Peyer's patch (tissue), 4 donors: ENCODE results near the gene ABCB9. TPM values are rescaled to one million over a fixed set of nuclear protein-coding genes. Genes with fewer than 3 reads are reported as not detected.

Experiments used
- DNase-seq, 3 donors: peaks; one replicate each; pipeline ENCODE4 v3.0.0-alpha.2; 2017 to 2019
- H3K27ac ChIP-seq, 4 donors: fragments of 200-600 bp; sonication (generic); one replicate each; pipeline ENCODE4 v1.5.1; 2016 to 2019
- H3K27me3 ChIP-seq, 2 donors: fragments of 200-600 bp; sonication (generic); one replicate each; pipeline ENCODE4 v1.5.1; 2019
- H3K36me3 ChIP-seq, 3 donors: fragments of 200-600 bp; sonication (generic); one replicate each; pipeline ENCODE4 v1.5.1; 2016 to 2019
- H3K4me1 ChIP-seq, 4 donors: fragments of 200-600 bp; sonication (generic); one replicate each; pipeline ENCODE4 v1.5.1; 2016 to 2019
- H3K4me3 ChIP-seq, 4 donors: fragments of 200-600 bp; sonication (generic); 1 replicate in 3 of 4; 2 replicates in 1 of 4; pipeline ENCODE4 v1.5.1; 2016 to 2019; ENCODE audit warnings: mild to moderate bottlenecking in 1 of 4
- H3K9me3 ChIP-seq, 4 donors: fragments of 200-600 bp; sonication (generic); one replicate each; pipeline ENCODE4 v1.5.1; 2016 to 2019; ENCODE audit warnings: mild to moderate bottlenecking in 1 of 4
- POLR2A ChIP-seq, 2 donors: fragments of 450-650 bp; IDR thresholded peaks; one replicate each; pipeline ENCODE4 v1.5.1; 2017; ENCODE audit warnings: antibody characterized with exemption in 2 of 2, mild to moderate bottlenecking in 2 of 2, moderate library complexity in 2 of 2
- total RNA-seq, 4 donors: library from RNA; depleted of rRNA; stranded (reverse); fragments of >200 nt; gene quantifications; one replicate each; pipeline ENCODE4 v1.1.0, GENCODE V29; 2016
- TF ChIP-seq, protein P1 (sequence below), 6 experiments: fragments of 450-650 bp in 4 of 6; fragments of 200-600 bp in 2 of 6; sonication (generic) in 1 of 6; IDR thresholded peaks; one replicate each; pipeline ENCODE4 v1.5.1; 2017 to 2019; ENCODE audit warnings: antibody characterized with exemption in 6 of 6, mild to moderate bottlenecking in 3 of 6, moderate library complexity in 1 of 6

Gene ABCB9
- total RNA-seq, 4 donors from 2014 or later, result 8.8 to 29.7 (median 17.4) TPM

DNA sequence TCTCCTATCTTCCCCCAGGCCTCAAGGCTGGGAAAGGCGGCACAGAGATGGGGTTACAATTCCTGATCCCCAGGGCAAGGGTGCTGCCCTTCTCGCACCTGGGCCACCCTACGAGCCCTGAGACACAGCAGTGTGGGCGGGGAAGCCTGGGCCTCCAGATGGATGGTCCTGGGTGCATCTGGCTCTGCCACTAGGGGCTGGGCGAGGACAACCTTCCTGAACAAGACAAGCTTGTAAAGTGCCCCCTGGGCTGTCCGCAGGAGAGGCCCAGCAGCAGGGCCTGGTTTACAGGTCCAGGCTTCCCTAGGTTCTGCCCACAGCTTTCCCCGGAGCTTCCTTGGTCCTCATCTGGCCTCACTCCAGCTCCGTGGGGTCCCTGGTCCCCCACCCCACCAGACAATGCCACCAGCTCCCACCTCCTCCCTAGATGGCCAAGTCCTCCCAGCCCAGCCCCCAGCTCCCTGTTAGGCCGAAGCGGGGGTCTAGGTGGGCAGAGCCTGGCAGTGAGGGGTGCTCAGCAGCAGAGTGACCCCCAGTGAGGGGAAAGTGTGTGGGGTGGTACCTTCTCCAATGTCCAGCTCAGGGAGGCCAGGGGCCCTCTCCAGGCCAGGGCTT is 23.1 kb upstream of the ABCB9 start:
- TF ChIP-seq, protein P1, sequence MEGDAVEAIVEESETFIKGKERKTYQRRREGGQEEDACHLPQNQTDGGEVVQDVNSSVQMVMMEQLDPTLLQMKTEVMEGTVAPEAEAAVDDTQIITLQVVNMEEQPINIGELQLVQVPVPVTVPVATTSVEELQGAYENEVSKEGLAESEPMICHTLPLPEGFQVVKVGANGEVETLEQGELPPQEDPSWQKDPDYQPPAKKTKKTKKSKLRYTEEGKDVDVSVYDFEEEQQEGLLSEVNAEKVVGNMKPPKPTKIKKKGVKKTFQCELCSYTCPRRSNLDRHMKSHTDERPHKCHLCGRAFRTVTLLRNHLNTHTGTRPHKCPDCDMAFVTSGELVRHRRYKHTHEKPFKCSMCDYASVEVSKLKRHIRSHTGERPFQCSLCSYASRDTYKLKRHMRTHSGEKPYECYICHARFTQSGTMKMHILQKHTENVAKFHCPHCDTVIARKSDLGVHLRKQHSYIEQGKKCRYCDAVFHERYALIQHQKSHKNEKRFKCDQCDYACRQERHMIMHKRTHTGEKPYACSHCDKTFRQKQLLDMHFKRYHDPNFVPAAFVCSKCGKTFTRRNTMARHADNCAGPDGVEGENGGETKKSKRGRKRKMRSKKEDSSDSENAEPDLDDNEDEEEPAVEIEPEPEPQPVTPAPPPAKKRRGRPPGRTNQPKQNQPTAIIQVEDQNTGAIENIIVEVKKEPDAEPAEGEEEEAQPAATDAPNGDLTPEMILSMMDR (IDR thresholded peaks at IDR 0.05), result no peak
- Histone ChIP-seq H3K27ac (no peak overlapping the region), H3K27me3 (no peaks in the 10 kb centered on the region), H3K9me3 (no peaks in the 10 kb centered on the region), H3K36me3 (peaks cover 0 to 27% (median 0%) of the 10 kb centered on the region in 3 donors), H3K4me3 (no peak overlapping the region), H3K4me1 (peaks cover 0 to 15% (median 4%) of the 10 kb centered on the region in 4 donors)
- DNase-seq, result no peak

DNA sequence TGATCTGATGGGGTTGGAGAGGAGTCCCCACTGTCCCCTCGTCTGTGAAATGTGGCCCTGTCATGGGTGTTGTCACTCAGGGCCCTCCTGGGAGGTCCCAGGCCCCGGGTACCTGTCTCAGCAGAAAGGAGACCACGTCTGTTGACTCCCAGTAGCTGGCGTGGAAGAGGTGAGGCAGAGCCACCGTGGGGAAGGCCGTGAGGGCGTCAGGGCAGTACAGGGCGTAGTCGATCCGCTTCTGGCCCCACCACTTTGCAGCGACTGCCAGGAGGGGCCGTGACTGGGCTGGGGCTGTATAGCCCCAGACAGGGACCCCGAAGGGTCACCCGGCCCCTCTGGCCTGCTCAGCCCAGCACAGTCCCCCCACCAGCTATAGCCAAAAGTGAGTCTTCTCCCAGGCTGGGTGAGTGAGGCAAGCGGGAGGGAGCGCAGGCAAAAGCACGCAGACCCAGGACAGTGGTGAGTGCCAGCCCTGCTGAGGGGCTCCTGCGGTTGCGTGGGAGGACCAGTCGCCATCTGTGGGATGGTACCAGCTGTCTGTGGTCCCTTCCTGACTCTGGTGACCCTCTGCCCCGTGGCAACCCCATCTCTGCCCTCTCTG is 22.4 kb upstream of the ABCB9 start:
- Histone ChIP-seq H3K9me3 (no peaks in the 10 kb centered on the region), H3K27me3 (no peaks in the 10 kb centered on the region), H3K36me3 (peaks cover 0 to 31% (median 0%) of the 10 kb centered on the region in 3 donors), H3K4me3 (no peak overlapping the region), H3K4me1 (peaks cover 0 to 17% (median 9%) of the 10 kb centered on the region in 4 donors), H3K27ac (no peak overlapping the region)
- no peak for DNase-seq
- TF ChIP-seq, protein P1 (IDR thresholded peaks at IDR 0.05), result no peak
- no peak for TF ChIP-seq POLR2A (IDR thresholded peaks at IDR 0.05)

DNA sequence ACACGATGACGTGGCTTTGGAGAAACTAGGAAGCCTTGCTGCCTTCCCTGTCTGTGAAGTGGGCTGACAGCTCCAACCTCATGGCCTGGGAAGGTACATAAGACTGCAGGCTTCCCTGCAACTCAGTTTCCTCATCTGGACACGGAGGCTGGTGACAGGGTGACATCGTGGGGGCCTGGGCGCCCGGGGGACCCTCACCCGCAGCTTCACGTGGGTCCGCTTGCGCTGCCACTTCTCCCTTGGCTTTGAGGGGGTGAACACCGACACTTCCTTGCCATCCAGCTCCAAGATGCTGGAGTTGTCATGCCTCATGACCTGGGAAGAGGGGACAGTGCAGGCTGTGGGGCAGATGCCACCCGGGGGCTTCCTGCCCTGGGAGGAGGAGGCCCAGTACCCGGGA is 21.8 kb upstream of the ABCB9 start:
- no peak for DNase-seq
- H3K4me3 ChIP-seq, result no peak overlapping the region
- no peak overlapping the region for H3K27ac ChIP-seq
- peaks cover 0 to 36% (median 0%) of the 10 kb centered on the region in 3 donors for H3K36me3 ChIP-seq
- peaks cover 0 to 24% (median 12%) of the 10 kb centered on the region in 4 donors for H3K4me1 ChIP-seq
- no peak for TF ChIP-seq POLR2A (IDR thresholded peaks at IDR 0.05)
- TF ChIP-seq, protein P1 (IDR thresholded peaks at IDR 0.05), result no peak
- H3K9me3 ChIP-seq, result no peaks in the 10 kb centered on the region
- H3K27me3 ChIP-seq, result no peaks in the 10 kb centered on the region

DNA sequence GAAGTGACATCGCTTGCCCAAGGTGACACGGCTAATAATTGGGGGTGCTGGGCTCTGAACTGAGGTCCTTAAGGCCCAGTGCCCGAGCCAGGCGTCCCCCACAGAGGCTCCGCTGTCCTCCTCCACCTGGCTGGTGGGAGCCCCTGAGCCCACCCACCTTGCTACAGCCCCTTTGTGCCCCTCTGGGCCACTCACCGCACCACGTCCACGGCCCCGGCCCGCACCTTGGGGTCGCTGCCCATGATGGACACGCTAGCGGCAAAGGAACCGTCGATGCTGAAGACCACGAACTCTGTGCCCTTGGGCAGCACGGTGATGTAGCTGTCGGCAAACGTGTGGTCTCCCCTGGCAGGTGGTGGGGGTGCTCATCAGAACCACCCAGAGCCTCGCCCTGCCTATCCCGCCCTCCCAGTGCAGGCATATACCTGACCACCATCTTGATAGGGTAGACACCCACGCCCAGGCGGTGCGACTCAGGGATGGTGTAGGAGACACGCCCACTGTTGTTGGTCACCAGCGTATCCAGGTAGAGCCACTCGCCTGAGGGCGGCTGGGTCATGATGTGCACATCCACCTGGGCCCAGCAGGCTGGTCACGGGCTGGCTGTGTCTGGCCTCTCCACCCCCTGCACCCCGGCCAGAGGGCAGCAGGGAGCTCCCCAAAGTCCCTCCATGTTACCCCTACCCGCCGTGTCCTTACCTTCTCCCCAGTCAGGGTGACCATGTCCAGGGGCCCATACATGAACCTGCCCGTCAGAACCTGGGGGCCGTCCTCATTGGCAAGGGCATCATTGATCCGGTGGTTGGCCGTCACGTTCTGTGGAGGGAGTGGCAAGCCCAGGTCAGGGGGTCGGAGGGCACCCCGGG is 21.1 kb upstream of the ABCB9 start:
- DNase-seq, result no peak
- H3K4me1 ChIP-seq, result peaks cover 0 to 31% (median 15%) of the 10 kb centered on the region in 4 donors

DNA sequence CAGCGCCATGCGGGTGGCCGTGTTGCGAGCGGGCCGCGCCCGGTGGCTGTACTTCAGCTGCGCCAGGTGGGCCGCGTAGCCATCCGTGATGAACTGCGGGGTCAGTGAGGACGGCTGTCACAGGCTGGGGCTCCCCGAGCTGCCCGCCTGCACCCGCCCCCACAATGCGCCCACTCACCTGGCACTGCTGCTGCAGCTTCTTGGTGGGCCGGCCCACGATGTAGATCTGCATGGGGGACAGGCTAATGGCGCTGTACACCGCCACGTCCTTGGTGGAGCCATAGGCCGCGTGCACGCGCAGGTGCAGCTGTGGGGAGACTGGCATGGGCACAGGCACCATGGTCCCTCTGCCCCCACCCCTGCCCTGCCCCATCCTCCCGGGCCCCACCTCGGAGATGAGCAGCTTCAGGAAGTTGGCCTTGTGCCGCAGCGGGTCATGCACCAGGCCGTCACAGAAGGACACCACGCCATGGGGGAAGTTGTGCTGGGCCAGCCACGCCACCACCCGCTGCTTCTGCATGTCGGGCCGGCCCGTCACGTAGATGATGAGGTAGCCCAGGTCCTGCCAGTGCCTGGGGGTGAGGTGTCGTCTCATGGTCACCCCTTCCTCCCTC is 20.1 kb upstream of the ABCB9 start:
- TF ChIP-seq, protein P1 (IDR thresholded peaks at IDR 0.05), result no peak
- no peak for TF ChIP-seq POLR2A (IDR thresholded peaks at IDR 0.05)
- H3K4me3 ChIP-seq, result no peak overlapping the region

More for the DNA sequence above, 21.1 kb upstream of the ABCB9 start:
- Histone ChIP-seq H3K27me3 (no peaks in the 10 kb centered on the region), H3K36me3 (peaks cover 0 to 43% (median 0%) of the 10 kb centered on the region in 3 donors), H3K9me3 (no peaks in the 10 kb centered on the region), H3K4me3 (no peak overlapping the region), H3K27ac (no peak overlapping the region)
- TF ChIP-seq, protein P1 (IDR thresholded peaks at IDR 0.05), result no peak
- no peak for TF ChIP-seq POLR2A (IDR thresholded peaks at IDR 0.05)

More for the DNA sequence above, 20.1 kb upstream of the ABCB9 start:
- H3K9me3 ChIP-seq, result no peaks in the 10 kb centered on the region
- no peak for DNase-seq
- no peaks in the 10 kb centered on the region for H3K27me3 ChIP-seq
- peaks cover 0 to 47% (median 0%) of the 10 kb centered on the region in 3 donors for H3K36me3 ChIP-seq
- H3K27ac ChIP-seq, result no peak overlapping the region
- peaks cover 6 to 41% (median 24%) of the 10 kb centered on the region in 4 donors for H3K4me1 ChIP-seq
